ENCODE results near the gene ELP1.
"Not testable (repeated sequence)": the region's sequence is repeated elsewhere in the genome, so short reads cannot be mapped to it uniquely, and the experiment has no call there.

The ELP1 gene

GRCh38 chr9:108924466-108924865 is 9.5 kb downstream of the ELP1 start:
- no peak for DNase-seq (ENCODE audit: low spot score)

- no peak for DNase-seq (ENCODE audit: low spot score)
These were observed 12.7 kb downstream of the ELP1 start for GRCh38 chr9:108921200-108921599.

- not testable (repeated sequence) for DNase-seq (ENCODE audit: low spot score)
These were observed 13.5 kb downstream of the ELP1 start for GRCh38 chr9:108920401-108920800.

GRCh38 chr9:108919517-108919916 is 14.4 kb downstream of the ELP1 start:
- DNase-seq (ENCODE audit: low spot score): no peak

- DNase-seq (ENCODE audit: low spot score): no peak
These were observed 20.5 kb downstream of the ELP1 start for GRCh38 chr9:108913391-108913790.

GRCh38 chr9:108911820-108912219 is 22.1 kb downstream of the ELP1 start:
- peak; percentile 5 for DNase-seq (ENCODE audit: low spot score)

- no peak for DNase-seq (ENCODE audit: low spot score)
These were observed 23.0 kb downstream of the ELP1 start for GRCh38 chr9:108910914-108911313.

- no peak for DNase-seq (ENCODE audit: low spot score)
These were observed 23.5 kb downstream of the ELP1 start for GRCh38 chr9:108910402-108910801.

GRCh38 chr9:108905494-108905893 is 28.4 kb downstream of the ELP1 start:
- no peak for DNase-seq (ENCODE audit: low spot score)

- no peak for DNase-seq (ENCODE audit: low spot score)
These were observed 29.8 kb downstream of the ELP1 start for GRCh38 chr9:108904161-108904560.

GRCh38 chr9:108903420-108904103 is 30.4 kb downstream of the ELP1 start:
- no peak for DNase-seq (ENCODE audit: low spot score)

- no peak for DNase-seq (ENCODE audit: low spot score)
These were observed 33.7 kb downstream of the ELP1 start for GRCh38 chr9:108900176-108900575.

GRCh38 chr9:108899023-108899695 is 34.8 kb downstream of the ELP1 start:
- not testable (repeated sequence) for DNase-seq (ENCODE audit: low spot score)

- no peak for DNase-seq (ENCODE audit: low spot score)
These were observed 36.4 kb downstream of the ELP1 start for GRCh38 chr9:108897324-108898096.

GRCh38 chr9:108894225-108894997 is 39.5 kb downstream of the ELP1 start:
- DNase-seq (ENCODE audit: low spot score): no peak

- no peak for DNase-seq (ENCODE audit: low spot score)
These were observed 44.3 kb downstream of the ELP1 start for GRCh38 chr9:108889649-108890067.

- DNase-seq (ENCODE audit: low spot score): not testable (repeated sequence)
These were observed 47.2 kb downstream of the ELP1 start for GRCh38 chr9:108886594-108887271.

GRCh38 chr9:108885643-108886348 is 48.1 kb downstream of the ELP1 start:
- DNase-seq (ENCODE audit: low spot score): no peak

- DNase-seq (ENCODE audit: low spot score): no peak
These were observed 49.2 kb downstream of the ELP1 start for GRCh38 chr9:108884701-108885100.

- no peak for DNase-seq (ENCODE audit: low spot score)
These were observed 50.8 kb downstream of the ELP1 start for GRCh38 chr9:108883085-108883484.

Measured in CD4-positive, alpha-beta T cell treated with Interleukin-15 for 4 hours (primary cell).